Stomach smooth muscle (tissue), 2 donors: ENCODE results near the gene ADK.

Experiments
- H3K27ac ChIP-seq: one replicate; pipeline ENCODE4 v1.7.0; 2013; ENCODE audit warnings: mild to moderate bottlenecking, low read length, inconsistent platforms
- H3K27me3 ChIP-seq, 2 donors: one replicate each; pipeline ENCODE4 v1.7.0; 2013; ENCODE audit warnings: low read length in 2 of 2; ENCODE audit not compliant: insufficient read depth in 2 of 2, control insufficient read depth in 1 of 2
- H3K36me3 ChIP-seq, 2 donors: one replicate each; pipeline ENCODE4 v1.7.0; 2013; ENCODE audit warnings: low read length in 2 of 2; ENCODE audit not compliant: control insufficient read depth in 2 of 2, insufficient read depth in 2 of 2
- H3K4me1 ChIP-seq: one replicate; pipeline ENCODE4 v1.7.0; 2013; ENCODE audit warnings: low read length; ENCODE audit not compliant: control insufficient read depth, insufficient read depth
- H3K4me3 ChIP-seq, 2 donors: one replicate each; pipeline ENCODE4 v1.7.0; 2013; ENCODE audit warnings: low read length in 2 of 2
- H3K9ac ChIP-seq, 2 donors: one replicate each; pipeline ENCODE4 v1.7.0; 2013; ENCODE audit warnings: low read length in 2 of 2, mild to moderate bottlenecking in 1 of 2
- H3K9me3 ChIP-seq, 2 donors: one replicate each; pipeline ENCODE4 v1.7.0; 2013; ENCODE audit warnings: low read length in 2 of 2; ENCODE audit not compliant: control insufficient read depth in 2 of 2
- donor health status: healthy.
- donor health status: Pancreatic carcinoma.

ADK gene

GRCh38 chr10:74677951-74678350 lies 526.9 kb downstream of the ADK start:
- Histone ChIP-seq H3K9ac (no peak overlapping the region), H3K27me3 (no peaks in the 10 kb centered on the region), H3K9me3 (no peaks in the 10 kb centered on the region), H3K27ac (no peak overlapping the region), H3K4me1 (no peaks in the 10 kb centered on the region), H3K4me3 (no peak overlapping the region), H3K36me3 (peaks cover 0 to 3% of the 10 kb centered on the region in 2 donors)

- Histone ChIP-seq H3K27ac (no peak overlapping the region), H3K27me3 (no peaks in the 10 kb centered on the region), H3K9me3 (no peaks in the 10 kb centered on the region), H3K36me3 (no peaks in the 10 kb centered on the region), H3K4me3 (no peak overlapping the region), H3K4me1 (no peaks in the 10 kb centered on the region), H3K9ac (no peak overlapping the region)
Observed at GRCh38 chr10:74681917-74682627, 531.1 kb downstream of the ADK start.

GRCh38 chr10:74683067-74683466 lies 532.0 kb downstream of the ADK start:
- Histone ChIP-seq H3K27ac (no peak overlapping the region), H3K9ac (no peak overlapping the region)

GRCh38 chr10:74683621-74684364 lies 532.8 kb downstream of the ADK start:
- Histone ChIP-seq H3K27me3 (no peaks in the 10 kb centered on the region), H3K27ac (no peak overlapping the region), H3K4me1 (no peaks in the 10 kb centered on the region), H3K4me3 (no peak overlapping the region), H3K36me3 (no peaks in the 10 kb centered on the region), H3K9ac (no peak overlapping the region), H3K9me3 (no peaks in the 10 kb centered on the region)

More at GRCh38 chr10:74683067-74683466, 532.0 kb downstream of the ADK start:
- no peaks in the 10 kb centered on the region for H3K36me3 ChIP-seq
- H3K4me3 ChIP-seq = no peak overlapping the region
- no peaks in the 10 kb centered on the region for H3K27me3 ChIP-seq
- H3K4me1 ChIP-seq = no peaks in the 10 kb centered on the region
- H3K9me3 ChIP-seq = no peaks in the 10 kb centered on the region

- Histone ChIP-seq H3K36me3 (no peaks in the 10 kb centered on the region), H3K27ac (no peak overlapping the region), H3K9me3 (no peaks in the 10 kb centered on the region), H3K4me1 (no peaks in the 10 kb centered on the region), H3K9ac (no peak overlapping the region), H3K27me3 (no peaks in the 10 kb centered on the region), H3K4me3 (no peak overlapping the region)
Observed at GRCh38 chr10:74684462-74684861, 533.4 kb downstream of the ADK start.

GRCh38 chr10:74685564-74685963 lies 534.5 kb downstream of the ADK start:
- no peak overlapping the region for H3K4me3 ChIP-seq
- no peaks in the 10 kb centered on the region for H3K4me1 ChIP-seq
- H3K36me3 ChIP-seq = no peaks in the 10 kb centered on the region
- no peak overlapping the region for H3K9ac ChIP-seq
- H3K27me3 ChIP-seq = no peaks in the 10 kb centered on the region
- H3K27ac ChIP-seq = no peak overlapping the region
- no peaks in the 10 kb centered on the region for H3K9me3 ChIP-seq

GRCh38 chr10:74690393-74690792 lies 539.4 kb downstream of the ADK start:
- Histone ChIP-seq H3K27ac (no peak overlapping the region), H3K4me3 (no peak overlapping the region), H3K27me3 (no peaks in the 10 kb centered on the region), H3K9ac (no peak overlapping the region), H3K9me3 (no peaks in the 10 kb centered on the region), H3K4me1 (no peaks in the 10 kb centered on the region), H3K36me3 (no peaks in the 10 kb centered on the region)

GRCh38 chr10:74691164-74691563 lies 540.1 kb downstream of the ADK start:
- Histone ChIP-seq H3K27ac (no peak overlapping the region), H3K4me3 (no peak overlapping the region), H3K4me1 (no peaks in the 10 kb centered on the region), H3K36me3 (no peaks in the 10 kb centered on the region), H3K27me3 (no peaks in the 10 kb centered on the region), H3K9me3 (no peaks in the 10 kb centered on the region), H3K9ac (no peak overlapping the region)

GRCh38 chr10:74704629-74705357 lies 553.8 kb downstream of the ADK start:
- no peak overlapping the region for H3K9ac ChIP-seq
- no peak overlapping the region for H3K4me3 ChIP-seq
- no peaks in the 10 kb centered on the region for H3K4me1 ChIP-seq
- no peak overlapping the region for H3K27ac ChIP-seq
- H3K9me3 ChIP-seq = no peaks in the 10 kb centered on the region
- H3K36me3 ChIP-seq = no peaks in the 10 kb centered on the region
- H3K27me3 ChIP-seq = no peaks in the 10 kb centered on the region

- no peaks in the 10 kb centered on the region for H3K36me3 ChIP-seq
- no peak overlapping the region for H3K4me3 ChIP-seq
- no peaks in the 10 kb centered on the region for H3K4me1 ChIP-seq
- no peaks in the 10 kb centered on the region for H3K9me3 ChIP-seq
- H3K9ac ChIP-seq = no peak overlapping the region
- no peak overlapping the region for H3K27ac ChIP-seq
- H3K27me3 ChIP-seq = no peaks in the 10 kb centered on the region
Observed at GRCh38 chr10:74705358-74705980, 554.4 kb downstream of the ADK start.
